OCI-LY1 (cell line): ENCODE measurements around the gene SLC16A1.

Experiments used
- EZH2 ChIP-seq: fragments of 200-600 bp; sonication (generic), shearing (Covaris generic); IDR thresholded peaks from 2 replicates; pipeline ENCODE4 v1.8.0; 2017; ENCODE audit warnings: borderline replicate concordance, mixed run types, mild to moderate bottlenecking, antibody characterized with exemption, low read length, moderate library complexity, mixed read lengths
- TF ChIP-seq, protein P1 (sequence below): fragments of 200-600 bp; sonication (generic), shearing (Covaris generic); IDR thresholded peaks from 2 replicates; pipeline ENCODE4 v1.5.1; 2017; ENCODE audit warnings: mild to moderate bottlenecking, antibody characterized with exemption, low read length, moderate library complexity, mixed read lengths

DNA sequence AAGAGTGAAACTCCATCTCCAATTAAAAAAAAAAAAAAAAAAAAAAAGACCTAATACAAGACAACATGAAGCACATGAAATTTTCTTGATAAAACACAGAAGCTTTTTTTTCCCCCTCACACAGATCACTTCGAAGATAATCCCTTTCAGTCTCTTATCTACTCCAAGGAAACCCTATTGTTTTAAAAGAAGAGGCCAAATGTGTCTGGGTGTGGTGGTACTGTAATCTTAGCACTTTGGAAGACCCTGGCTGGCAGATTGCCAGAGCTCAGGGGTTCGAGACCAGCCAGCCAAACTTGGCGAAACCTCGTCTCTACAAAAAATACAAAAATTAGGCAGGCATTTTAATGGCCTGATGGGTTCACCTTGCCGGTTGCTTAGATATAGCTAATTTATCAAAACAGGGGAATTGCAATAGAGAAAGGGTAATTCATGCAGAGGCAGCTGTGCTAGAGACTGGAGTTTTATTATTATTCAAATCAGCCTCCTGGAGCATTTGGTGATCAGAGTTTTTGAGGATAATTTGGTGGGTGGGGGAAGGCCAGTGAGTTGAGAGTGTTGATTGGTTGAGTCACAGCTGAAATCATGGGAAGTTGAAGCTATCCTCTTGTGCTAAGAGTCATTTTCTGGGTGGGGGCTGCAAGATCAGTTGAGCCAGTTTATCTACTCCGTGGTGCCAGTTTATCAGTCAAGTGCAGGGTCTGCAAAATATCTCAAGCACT lies 62.5 kb downstream of the SLC16A1 start:
- TF ChIP-seq, protein P1, sequence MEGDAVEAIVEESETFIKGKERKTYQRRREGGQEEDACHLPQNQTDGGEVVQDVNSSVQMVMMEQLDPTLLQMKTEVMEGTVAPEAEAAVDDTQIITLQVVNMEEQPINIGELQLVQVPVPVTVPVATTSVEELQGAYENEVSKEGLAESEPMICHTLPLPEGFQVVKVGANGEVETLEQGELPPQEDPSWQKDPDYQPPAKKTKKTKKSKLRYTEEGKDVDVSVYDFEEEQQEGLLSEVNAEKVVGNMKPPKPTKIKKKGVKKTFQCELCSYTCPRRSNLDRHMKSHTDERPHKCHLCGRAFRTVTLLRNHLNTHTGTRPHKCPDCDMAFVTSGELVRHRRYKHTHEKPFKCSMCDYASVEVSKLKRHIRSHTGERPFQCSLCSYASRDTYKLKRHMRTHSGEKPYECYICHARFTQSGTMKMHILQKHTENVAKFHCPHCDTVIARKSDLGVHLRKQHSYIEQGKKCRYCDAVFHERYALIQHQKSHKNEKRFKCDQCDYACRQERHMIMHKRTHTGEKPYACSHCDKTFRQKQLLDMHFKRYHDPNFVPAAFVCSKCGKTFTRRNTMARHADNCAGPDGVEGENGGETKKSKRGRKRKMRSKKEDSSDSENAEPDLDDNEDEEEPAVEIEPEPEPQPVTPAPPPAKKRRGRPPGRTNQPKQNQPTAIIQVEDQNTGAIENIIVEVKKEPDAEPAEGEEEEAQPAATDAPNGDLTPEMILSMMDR, result no peak
- TF ChIP-seq EZH2, result no peak
